Inferior parietal cortex (tissue), 1 donor: ENCODE results near the gene PAX1.

ENCODE experiments used
- DNase-seq: peaks from one replicate; pipeline ENCODE4 v3.0.0-alpha.2; 2016; ENCODE audit errors: extremely low spot score

Gene PAX1

GRCh38 chr20:21703717-21704407, 1.6 kb upstream of the PAX1 start:
- DNase-seq, result no peak

GRCh38 chr20:21704408-21705385, 767 bp upstream of the PAX1 start:
- DNase-seq, result no peak

GRCh38 chr20:21706261-21707195, 1.1 kb downstream of the PAX1 start:
- no peak for DNase-seq

- no peak for DNase-seq
Observed at GRCh38 chr20:21707267-21707666, 1.8 kb downstream of the PAX1 start.

GRCh38 chr20:21707999-21708737, 2.7 kb downstream of the PAX1 start:
- no peak for DNase-seq

GRCh38 chr20:21708738-21709534, 3.5 kb downstream of the PAX1 start:
- no peak for DNase-seq

- DNase-seq, result no peak
Observed at GRCh38 chr20:21709535-21709904, 4.1 kb downstream of the PAX1 start.

GRCh38 chr20:21710341-21710740, 4.9 kb downstream of the PAX1 start:
- DNase-seq, result no peak

GRCh38 chr20:21710863-21711431, 5.5 kb downstream of the PAX1 start:
- no peak for DNase-seq

GRCh38 chr20:21712443-21713059, 7.1 kb downstream of the PAX1 start:
- no peak for DNase-seq

GRCh38 chr20:21713470-21713869, 8.0 kb downstream of the PAX1 start:
- no peak for DNase-seq

- no peak for DNase-seq
Observed at GRCh38 chr20:21713901-21714296, 8.4 kb downstream of the PAX1 start.

GRCh38 chr20:21714297-21715192, 9.1 kb downstream of the PAX1 start:
- DNase-seq, result no peak

- no peak for DNase-seq
Observed at GRCh38 chr20:21715193-21715881, 9.9 kb downstream of the PAX1 start.

GRCh38 chr20:21719592-21720214, 14.2 kb downstream of the PAX1 start:
- peak; percentile 85 for DNase-seq

GRCh38 chr20:21725892-21726291, 20.4 kb downstream of the PAX1 start:
- DNase-seq, result no peak

- DNase-seq, result no peak
Observed at GRCh38 chr20:21729316-21729715, 23.9 kb downstream of the PAX1 start.
